Psoas muscle (tissue), 8 donors: Measurements from ENCODE around the gene AIG1. TPM values are rescaled to one million over a fixed set of nuclear protein-coding genes. Genes with fewer than 3 reads are reported as not detected.

Experiments used
- ATAC-seq, 4 donors: fragments of 200-7000 bp; cut with Tn5 transposase; one replicate each; pipeline ENCODE4 v1.9.1; 2020; ENCODE audit warnings: moderate library complexity in 3 of 4, mild to moderate bottlenecking in 2 of 4
- DNase-seq, 2 donors: peaks; one replicate each; pipeline ENCODE4 v3.0.0-alpha.2; 2020
- H3K27ac ChIP-seq: fragments of 200-600 bp; one replicate; pipeline ENCODE4 v1.8.0; 2022
- H3K27me3 ChIP-seq, 3 donors: fragments of 200-600 bp in 1 of 3; one replicate each; pipeline versions ENCODE4 v1.6.1 to v1.8.0; 2013 to 2022; ENCODE audit warnings: low read length in 2 of 3, mild to moderate bottlenecking in 2 of 3, moderate library complexity in 1 of 3; ENCODE audit not compliant: insufficient read depth in 3 of 3
- H3K36me3 ChIP-seq, 2 donors: fragments of 200-600 bp in 1 of 2; one replicate each; pipeline versions ENCODE4 v1.6.1 to v1.8.0; 2013 to 2022; ENCODE audit warnings: low read depth in 1 of 2, mild to moderate bottlenecking in 1 of 2, moderate library complexity in 1 of 2; ENCODE audit not compliant: insufficient read depth in 1 of 2
- H3K4me1 ChIP-seq: fragments of 200-600 bp; one replicate; pipeline ENCODE4 v1.8.0; 2022
- H3K4me3 ChIP-seq: fragments of 200-600 bp; one replicate; pipeline ENCODE4 v1.8.0; 2022; ENCODE audit warnings: mild to moderate bottlenecking
- H3K9me3 ChIP-seq: fragments of 200-600 bp; one replicate; pipeline ENCODE4 v1.8.0; 2022
- WGBS, 3 donors: extraction: QIAGEN DNeasy Blood & Tissue Kit; methylation state at CpG; one replicate each; pipeline versions ENCODE4 v1.1.6 to v1.1.7; 2013; 5-methylcytosine and 5-hydroxymethylcytosine counted together
- intact Hi-C, 2 donors: fragments of 100-400 bp; cut with DNase I; formaldehyde crosslinking; loops; one replicate each; pipeline versions ENCODE4 v1.11.0 to v1.14.2; 2022
- polyA plus RNA-seq, 3 donors: library from polyadenylated mRNA; stranded (reverse); fragments of 200-250 nt; gene quantifications; one replicate each; pipeline ENCODE4 v1.2.3, GENCODE V29; 2013
- total RNA-seq, 4 donors: library from RNA; stranded (reverse); fragmentation: NEBNext Ultra II Directional in 2 of 4; extraction: Animal tissue kit (Norgen Biotek cat#: 25700) in 2 of 4; gene quantifications; one replicate each; pipeline versions ENCODE4 v1.2.1 to v1.2.4, GENCODE V29; 2021 to 2023
- TF ChIP-seq, protein P1 (sequence below): fragments of 200-600 bp; IDR thresholded peaks from one replicate; pipeline ENCODE4 v1.8.0; 2022; ENCODE audit warnings: antibody characterized with exemption
- donor health status: healthy with polysubstance abuse.
- donor health status: DM: no; HTN: no; CAD: no; lungs with moderate emphysema.
- donor health status: Bipolar disorder and iron deficiency.
- donor health status: healthy.
- donor health status: DM: yes; HTN: yes; CAD: no.
- donor health status: DM: no; HTN: no; CAD: no.
- donor health status: DM: no; HTN: no; CAD: no.
- donor health status: DM: yes; HTN: yes; CAD: no.

AIG1 gene
- total and polyA plus RNA-seq, 7 donors: 4.0 to 24.6 (median 5.8) TPM

DNA sequence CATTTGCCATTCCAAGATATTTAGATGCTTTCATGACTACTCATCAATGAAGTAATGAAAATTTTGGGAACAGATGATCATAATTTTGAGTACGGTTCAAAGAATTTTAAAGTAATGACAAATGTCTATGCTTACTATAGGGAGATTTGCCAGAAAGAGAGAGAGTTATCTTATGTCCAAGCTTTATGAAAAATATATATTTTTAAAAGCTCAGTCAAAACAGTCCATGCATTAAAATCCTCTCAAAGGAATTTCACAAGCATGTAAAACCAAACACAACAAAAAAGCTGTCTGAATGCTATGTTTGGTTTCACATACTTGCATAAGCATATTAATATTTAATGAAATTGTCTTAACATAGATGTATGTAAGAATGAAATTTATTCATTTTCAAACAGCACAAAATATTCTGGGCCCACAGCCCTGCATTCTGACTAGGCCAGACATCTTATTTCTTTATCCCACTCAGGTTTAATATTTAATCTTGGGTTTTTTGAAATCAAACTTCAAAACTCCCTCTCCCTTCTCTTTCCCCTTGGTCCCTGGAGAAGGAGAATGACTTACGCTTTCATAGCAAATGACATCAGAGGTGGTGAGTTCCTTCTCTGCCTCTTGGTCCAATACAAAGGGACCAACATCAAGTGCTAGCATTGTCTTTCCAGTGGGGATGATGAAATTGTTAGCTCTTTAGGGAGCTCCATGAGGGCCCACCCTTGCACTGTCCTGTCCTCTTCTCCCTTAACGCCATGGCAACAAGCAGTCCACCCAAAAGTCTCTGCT, 295.6 kb downstream of the AIG1 start:
- intact Hi-C loops: no loop called here
- ATAC-seq (no peak), DNase-seq (no peak)
- H3K9me3 ChIP-seq: no peaks in the 10 kb centered on the region
- no peaks in the 10 kb centered on the region for H3K36me3 ChIP-seq
- H3K4me1 ChIP-seq: no peaks in the 10 kb centered on the region
- WGBS, 3 donors: 63 to 82% (median 81%) methylated on average over 3 of the region's 3 CpGs
- H3K4me3 ChIP-seq: no peak overlapping the region
- no peak overlapping the region for H3K27ac ChIP-seq
- no peaks in the 10 kb centered on the region for H3K27me3 ChIP-seq
- TF ChIP-seq, protein P1, sequence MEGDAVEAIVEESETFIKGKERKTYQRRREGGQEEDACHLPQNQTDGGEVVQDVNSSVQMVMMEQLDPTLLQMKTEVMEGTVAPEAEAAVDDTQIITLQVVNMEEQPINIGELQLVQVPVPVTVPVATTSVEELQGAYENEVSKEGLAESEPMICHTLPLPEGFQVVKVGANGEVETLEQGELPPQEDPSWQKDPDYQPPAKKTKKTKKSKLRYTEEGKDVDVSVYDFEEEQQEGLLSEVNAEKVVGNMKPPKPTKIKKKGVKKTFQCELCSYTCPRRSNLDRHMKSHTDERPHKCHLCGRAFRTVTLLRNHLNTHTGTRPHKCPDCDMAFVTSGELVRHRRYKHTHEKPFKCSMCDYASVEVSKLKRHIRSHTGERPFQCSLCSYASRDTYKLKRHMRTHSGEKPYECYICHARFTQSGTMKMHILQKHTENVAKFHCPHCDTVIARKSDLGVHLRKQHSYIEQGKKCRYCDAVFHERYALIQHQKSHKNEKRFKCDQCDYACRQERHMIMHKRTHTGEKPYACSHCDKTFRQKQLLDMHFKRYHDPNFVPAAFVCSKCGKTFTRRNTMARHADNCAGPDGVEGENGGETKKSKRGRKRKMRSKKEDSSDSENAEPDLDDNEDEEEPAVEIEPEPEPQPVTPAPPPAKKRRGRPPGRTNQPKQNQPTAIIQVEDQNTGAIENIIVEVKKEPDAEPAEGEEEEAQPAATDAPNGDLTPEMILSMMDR: no peak

DNA sequence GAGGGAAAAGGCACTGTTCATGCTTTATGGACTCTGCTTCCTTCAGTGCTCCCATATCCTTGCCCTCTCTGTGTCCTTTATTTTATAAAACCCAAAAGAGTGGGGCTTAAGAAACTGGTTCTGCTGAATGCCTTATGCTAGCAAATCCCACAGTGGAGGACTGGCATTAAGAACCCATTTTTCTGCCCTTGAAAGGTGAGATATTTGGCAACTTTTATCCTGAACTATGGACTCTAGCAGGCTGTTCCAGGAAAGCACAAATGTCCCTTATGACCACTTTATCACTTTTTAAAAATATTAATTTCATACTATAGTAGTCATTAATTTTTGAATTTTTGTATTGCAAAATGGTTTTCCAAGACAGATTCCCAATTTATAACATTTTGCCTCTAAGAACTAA, 296.5 kb downstream of the AIG1 start:
- intact Hi-C loops: no loop called here
- no peak for DNase-seq
- Histone ChIP-seq H3K27me3 (no peaks in the 10 kb centered on the region), H3K27ac (no peak overlapping the region), H3K9me3 (no peaks in the 10 kb centered on the region), H3K36me3 (no peaks in the 10 kb centered on the region), H3K4me1 (no peaks in the 10 kb centered on the region), H3K4me3 (no peak overlapping the region)
- TF ChIP-seq, protein P1: no peak
- ATAC-seq: no peak

DNA sequence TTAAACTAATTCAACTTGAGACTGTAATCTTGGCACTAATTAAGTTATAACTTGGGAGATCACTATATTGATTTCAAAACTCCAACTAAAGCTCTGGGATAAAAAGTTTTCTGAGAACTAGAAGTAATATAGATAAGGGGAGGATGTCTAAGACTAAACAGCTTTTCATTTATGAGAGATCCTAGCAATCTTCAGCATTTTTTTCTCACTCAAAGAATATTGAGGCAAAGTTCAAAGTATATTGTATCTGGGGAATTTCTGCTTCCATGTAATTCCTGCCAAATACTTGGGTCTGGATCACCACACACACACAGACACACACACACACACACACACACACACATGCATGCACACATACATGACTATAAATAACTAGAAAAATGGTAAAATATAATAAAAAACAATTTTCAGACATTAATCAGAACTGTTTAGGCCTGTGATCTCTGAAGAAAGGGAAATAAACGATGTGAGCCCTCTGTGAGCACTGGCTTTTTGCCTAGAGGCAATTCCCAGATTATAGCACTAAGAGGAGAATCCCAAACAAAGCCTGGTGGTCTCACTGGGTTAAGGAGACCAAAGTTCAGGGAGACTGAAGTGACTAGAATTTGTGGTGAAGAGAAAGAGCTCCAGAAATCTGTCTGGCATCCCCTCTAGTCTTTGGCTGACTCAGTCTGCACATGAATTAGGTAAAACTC, 297.0 kb downstream of the AIG1 start:
- Histone ChIP-seq H3K4me3 (no peak overlapping the region), H3K27ac (no peak overlapping the region), H3K9me3 (no peaks in the 10 kb centered on the region), H3K4me1 (no peaks in the 10 kb centered on the region), H3K36me3 (no peaks in the 10 kb centered on the region), H3K27me3 (no peaks in the 10 kb centered on the region)
- DNase-seq: no peak
- no peak for ATAC-seq
- intact Hi-C loops: no loop called here
- 32 to 48% (median 41%) methylated on average over 1 of the region's 1 CpG for WGBS, 3 donors
- TF ChIP-seq, protein P1: no peak

DNA sequence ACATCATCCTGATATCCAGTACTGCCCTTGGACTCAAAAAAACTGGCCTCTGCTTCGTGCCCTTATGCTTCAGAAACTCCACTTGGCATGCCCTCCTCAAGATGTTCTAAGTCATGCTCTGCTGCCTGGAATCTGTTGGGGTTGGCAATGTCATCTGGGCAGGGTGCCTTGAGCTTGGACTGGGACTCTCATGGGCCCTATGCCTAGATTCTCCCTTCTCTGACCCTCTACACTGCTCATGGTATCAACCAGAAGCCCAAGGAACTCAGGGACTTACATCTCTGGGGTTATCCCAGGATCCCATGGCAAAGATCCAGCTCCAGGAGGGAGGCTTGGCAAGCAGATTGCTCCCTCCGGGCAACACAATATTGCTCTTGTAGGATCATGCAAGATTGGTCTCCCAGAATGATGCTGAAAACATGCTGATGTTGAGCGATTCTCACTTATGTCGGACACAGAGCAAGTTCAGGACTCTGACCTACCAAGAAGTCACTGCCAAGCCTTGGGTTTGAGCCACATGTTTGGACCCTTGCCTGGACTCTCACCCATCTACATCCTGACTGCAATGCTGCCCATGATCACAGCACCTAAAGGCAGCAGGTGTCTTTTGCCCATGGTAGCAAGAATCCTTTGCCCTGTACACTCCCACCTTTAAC, 301.0 kb downstream of the AIG1 start:
- Histone ChIP-seq H3K36me3 (no peaks in the 10 kb centered on the region), H3K4me1 (no peaks in the 10 kb centered on the region), H3K27me3 (no peaks in the 10 kb centered on the region), H3K9me3 (no peaks in the 10 kb centered on the region), H3K27ac (no peak overlapping the region), H3K4me3 (no peak overlapping the region)
- TF ChIP-seq, protein P1: no peak
- intact Hi-C loops: no loop called here
- DNase-seq (no peak), ATAC-seq (no peak)
- 28 to 45% (median 30%) methylated on average over 4 of the region's 4 CpGs for WGBS, 3 donors
